Measurements from ENCODE around the gene ASF1B. TPM values are rescaled to one million over a fixed set of nuclear protein-coding genes. Genes with fewer than 3 reads are reported as not detected.

Gene ASF1B
- total RNA-seq, 4 donors from 2014 or later, result 1.9 to 4.5 (median 4.4) TPM; not detected in 1

DNA sequence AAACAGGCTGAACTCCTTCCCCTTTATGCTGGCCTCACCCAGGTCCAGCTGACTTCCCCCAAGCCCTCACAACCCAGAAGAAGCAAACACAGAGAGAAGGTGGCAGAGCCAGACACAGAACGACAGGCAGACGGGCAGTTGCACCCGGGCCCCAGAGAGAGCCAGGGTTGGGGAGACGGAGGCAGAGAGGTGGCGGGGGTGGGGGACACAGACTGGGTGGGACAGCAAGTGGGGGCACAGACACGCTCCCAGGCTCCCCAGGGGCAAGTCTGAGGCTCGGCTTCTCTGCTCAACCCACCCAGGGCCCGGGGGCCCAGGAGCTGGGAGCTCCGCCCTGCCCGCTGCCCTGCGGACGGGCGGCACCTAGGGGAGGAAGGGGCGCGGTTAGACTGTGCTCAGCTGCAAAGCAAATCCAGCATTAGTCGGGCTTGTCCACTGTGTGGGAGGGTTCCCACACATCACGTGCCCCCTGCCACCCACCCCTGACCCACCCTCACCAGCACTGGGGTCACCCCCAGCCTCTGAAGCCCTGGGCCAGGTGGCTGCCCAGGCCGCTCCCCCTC, 31.3 kb upstream of the ASF1B start:
- Histone ChIP-seq H3K36me3 (peaks cover 0 to 6% (median 0%) of the 10 kb centered on the region in 4 donors), H3K4me3 (no peak overlapping the region), H3K27me3 (no peaks in the 10 kb centered on the region), H3K9me3 (no peaks in the 10 kb centered on the region), H3K27ac (no peak overlapping the region), H3K4me1 (peaks cover 0 to 20% (median 0%) of the 10 kb centered on the region in 4 donors)
- 55% methylated on average over 18 of the region's 18 CpGs; no CpG with 5 or more reads in 1 of the 2 donors for WGBS, 2 donors (ENCODE audit: low coverage in 1 of 2)
- no peak for DNase-seq
- intact Hi-C loops (cut with DNase I; ENCODE audit: low total_unique reads) (no loop called here), in situ Hi-C loops (cut with MboI; ENCODE audit: low pct_ligation_motif_present in 1 of 4, low pct_unique_long_range_greater_than_20kb in 1 of 4, low sequenced_read_pairs in 3 of 4) (no loop called here)
- TF ChIP-seq EP300 (IDR thresholded peaks at IDR 0.05; ENCODE audit: low read depth), result no peak
- TF ChIP-seq, protein P1, sequence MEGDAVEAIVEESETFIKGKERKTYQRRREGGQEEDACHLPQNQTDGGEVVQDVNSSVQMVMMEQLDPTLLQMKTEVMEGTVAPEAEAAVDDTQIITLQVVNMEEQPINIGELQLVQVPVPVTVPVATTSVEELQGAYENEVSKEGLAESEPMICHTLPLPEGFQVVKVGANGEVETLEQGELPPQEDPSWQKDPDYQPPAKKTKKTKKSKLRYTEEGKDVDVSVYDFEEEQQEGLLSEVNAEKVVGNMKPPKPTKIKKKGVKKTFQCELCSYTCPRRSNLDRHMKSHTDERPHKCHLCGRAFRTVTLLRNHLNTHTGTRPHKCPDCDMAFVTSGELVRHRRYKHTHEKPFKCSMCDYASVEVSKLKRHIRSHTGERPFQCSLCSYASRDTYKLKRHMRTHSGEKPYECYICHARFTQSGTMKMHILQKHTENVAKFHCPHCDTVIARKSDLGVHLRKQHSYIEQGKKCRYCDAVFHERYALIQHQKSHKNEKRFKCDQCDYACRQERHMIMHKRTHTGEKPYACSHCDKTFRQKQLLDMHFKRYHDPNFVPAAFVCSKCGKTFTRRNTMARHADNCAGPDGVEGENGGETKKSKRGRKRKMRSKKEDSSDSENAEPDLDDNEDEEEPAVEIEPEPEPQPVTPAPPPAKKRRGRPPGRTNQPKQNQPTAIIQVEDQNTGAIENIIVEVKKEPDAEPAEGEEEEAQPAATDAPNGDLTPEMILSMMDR (IDR thresholded peaks at IDR 0.05), result no peak
- TF ChIP-seq POLR2A (IDR thresholded peaks at IDR 0.05), result no peak

DNA sequence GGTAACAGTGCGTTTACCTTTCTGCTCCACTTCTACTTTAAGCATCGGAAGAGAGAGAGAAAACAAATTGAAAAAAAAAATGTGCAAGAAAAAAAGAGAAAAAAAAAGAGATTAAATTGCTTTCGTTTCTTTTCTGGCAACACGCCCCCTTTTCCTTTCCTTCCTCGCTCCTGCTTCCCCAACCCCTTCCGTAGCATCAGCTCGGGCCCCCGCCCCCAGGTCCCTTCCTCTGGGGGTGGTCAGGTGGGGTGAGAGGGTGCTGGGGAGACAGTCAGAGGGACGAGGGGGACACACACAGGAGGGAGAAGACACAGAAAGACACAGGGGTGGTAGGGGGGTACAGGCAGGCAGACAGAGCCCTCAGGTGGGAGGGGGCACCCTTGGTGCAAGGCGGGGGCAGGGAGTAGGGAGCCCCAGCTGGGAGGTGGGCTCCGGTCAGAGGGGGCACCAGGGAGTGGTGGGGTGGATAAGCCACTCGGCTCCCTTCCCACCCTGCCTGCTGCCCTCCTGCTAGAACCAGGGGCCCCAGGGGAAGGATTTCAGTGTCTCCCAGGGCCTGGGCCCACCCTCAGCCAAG, 30.7 kb upstream of the ASF1B start:
- H3K4me3 ChIP-seq, result no peak overlapping the region
- no peak overlapping the region for H3K27ac ChIP-seq
- peaks cover 0 to 6% (median 0%) of the 10 kb centered on the region in 4 donors for H3K36me3 ChIP-seq
- 30 to 53% methylated on average over 2 to 12 of the region's 12 CpGs for WGBS, 2 donors (ENCODE audit: low coverage in 1 of 2)
- intact Hi-C loops (cut with DNase I; ENCODE audit: low total_unique reads), result no loop called here
- DNase-seq, result no peak
- H3K9me3 ChIP-seq, result no peaks in the 10 kb centered on the region
- TF ChIP-seq, protein P1 (IDR thresholded peaks at IDR 0.05), result no peak
- TF ChIP-seq POLR2A (IDR thresholded peaks at IDR 0.05) (no peak), EP300 (IDR thresholded peaks at IDR 0.05; ENCODE audit: low read depth) (no peak), POLR2AphosphoS5 (IDR thresholded peaks at IDR 0.05) (no peak)
- in situ Hi-C loops (cut with MboI; ENCODE audit: low pct_ligation_motif_present in 1 of 4, low pct_unique_long_range_greater_than_20kb in 1 of 4, low sequenced_read_pairs in 3 of 4), result no loop called here
- no peaks in the 10 kb centered on the region for H3K27me3 ChIP-seq
- H3K4me1 ChIP-seq, result peaks cover 0 to 20% (median 0%) of the 10 kb centered on the region in 4 donors

- Histone ChIP-seq H3K9me3 (no peaks in the 10 kb centered on the region), H3K36me3 (peaks cover 0 to 6% (median 0%) of the 10 kb centered on the region in 4 donors), H3K4me1 (peaks cover 0 to 20% (median 0%) of the 10 kb centered on the region in 4 donors), H3K27me3 (no peaks in the 10 kb centered on the region), H3K27ac (no peak overlapping the region), H3K4me3 (no peak overlapping the region)
- WGBS, 2 donors (ENCODE audit: low coverage in 1 of 2), result 60 to 62% methylated on average over 2 to 20 of the region's 20 CpGs
- in situ Hi-C loops (cut with MboI; ENCODE audit: low pct_ligation_motif_present in 1 of 4, low pct_unique_long_range_greater_than_20kb in 1 of 4, low sequenced_read_pairs in 3 of 4), result no loop called here
- intact Hi-C loops (cut with DNase I; ENCODE audit: low total_unique reads), result no loop called here
- DNase-seq, result no peak
- no peak for TF ChIP-seq POLR2AphosphoS5 (IDR thresholded peaks at IDR 0.05)
- TF ChIP-seq POLR2A (IDR thresholded peaks at IDR 0.05), result no peak
- TF ChIP-seq EP300 (IDR thresholded peaks at IDR 0.05; ENCODE audit: low read depth), result no peak
- TF ChIP-seq, protein P1 (IDR thresholded peaks at IDR 0.05), result no peak
Measured at GRCh38 chr19:14165990-14166830, 29.8 kb upstream of the ASF1B start.

Data from transverse colon (tissue), 4 donors.